ENCODE data around the gene PRKG2. TPM values are rescaled to one million over a fixed set of nuclear protein-coding genes. Genes with fewer than 3 reads are reported as not detected.

The PRKG2 gene
- total RNA-seq, 4 donors from 2014 or later: 8.2 to 16.0 (median 9.0) TPM; not detected in 1

DNA sequence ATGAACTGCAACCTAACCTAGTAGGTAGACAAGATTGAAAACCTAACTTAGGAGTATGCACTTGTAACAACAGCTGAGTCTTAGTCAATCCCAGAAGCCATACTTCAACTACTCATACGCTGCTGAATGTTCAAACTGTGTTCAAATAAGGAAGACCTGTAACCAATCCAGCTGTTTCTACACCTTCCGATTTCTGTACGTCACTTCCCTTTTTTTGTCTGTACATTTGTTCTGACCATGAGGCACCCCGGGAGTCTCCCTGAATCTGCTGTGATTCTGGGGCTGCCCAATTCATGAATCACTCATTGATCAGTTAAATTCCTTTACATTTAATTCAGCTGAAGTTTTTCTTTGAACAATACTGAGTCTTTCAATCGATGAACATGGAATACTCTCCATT, 95.0 kb downstream of the PRKG2 start:
- no peak overlapping the region for H3K4me3 ChIP-seq
- intact Hi-C loops (cut with DNase I; ENCODE audit: low total_unique reads) (no loop called here), in situ Hi-C loops (cut with MboI; ENCODE audit: low pct_ligation_motif_present in 1 of 4, low pct_unique_long_range_greater_than_20kb in 1 of 4, low sequenced_read_pairs in 3 of 4) (no loop called here)
- no peaks in the 10 kb centered on the region for H3K27me3 ChIP-seq
- H3K36me3 ChIP-seq: no peaks in the 10 kb centered on the region
- no peak overlapping the region for H3K27ac ChIP-seq
- 80 to 86% methylated on average over 5 of the region's 5 CpGs for WGBS, 2 donors (ENCODE audit: low coverage in 1 of 2)
- no peaks in the 10 kb centered on the region for H3K9me3 ChIP-seq
- H3K4me1 ChIP-seq: no peaks in the 10 kb centered on the region
- no peak for TF ChIP-seq POLR2A (IDR thresholded peaks at IDR 0.05)
- TF ChIP-seq EP300 (IDR thresholded peaks at IDR 0.05; ENCODE audit: low read depth): no peak
- no peak for TF ChIP-seq POLR2AphosphoS5 (IDR thresholded peaks at IDR 0.05)
- TF ChIP-seq, protein P1, sequence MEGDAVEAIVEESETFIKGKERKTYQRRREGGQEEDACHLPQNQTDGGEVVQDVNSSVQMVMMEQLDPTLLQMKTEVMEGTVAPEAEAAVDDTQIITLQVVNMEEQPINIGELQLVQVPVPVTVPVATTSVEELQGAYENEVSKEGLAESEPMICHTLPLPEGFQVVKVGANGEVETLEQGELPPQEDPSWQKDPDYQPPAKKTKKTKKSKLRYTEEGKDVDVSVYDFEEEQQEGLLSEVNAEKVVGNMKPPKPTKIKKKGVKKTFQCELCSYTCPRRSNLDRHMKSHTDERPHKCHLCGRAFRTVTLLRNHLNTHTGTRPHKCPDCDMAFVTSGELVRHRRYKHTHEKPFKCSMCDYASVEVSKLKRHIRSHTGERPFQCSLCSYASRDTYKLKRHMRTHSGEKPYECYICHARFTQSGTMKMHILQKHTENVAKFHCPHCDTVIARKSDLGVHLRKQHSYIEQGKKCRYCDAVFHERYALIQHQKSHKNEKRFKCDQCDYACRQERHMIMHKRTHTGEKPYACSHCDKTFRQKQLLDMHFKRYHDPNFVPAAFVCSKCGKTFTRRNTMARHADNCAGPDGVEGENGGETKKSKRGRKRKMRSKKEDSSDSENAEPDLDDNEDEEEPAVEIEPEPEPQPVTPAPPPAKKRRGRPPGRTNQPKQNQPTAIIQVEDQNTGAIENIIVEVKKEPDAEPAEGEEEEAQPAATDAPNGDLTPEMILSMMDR (IDR thresholded peaks at IDR 0.05): no peak
- no peak for DNase-seq

DNA sequence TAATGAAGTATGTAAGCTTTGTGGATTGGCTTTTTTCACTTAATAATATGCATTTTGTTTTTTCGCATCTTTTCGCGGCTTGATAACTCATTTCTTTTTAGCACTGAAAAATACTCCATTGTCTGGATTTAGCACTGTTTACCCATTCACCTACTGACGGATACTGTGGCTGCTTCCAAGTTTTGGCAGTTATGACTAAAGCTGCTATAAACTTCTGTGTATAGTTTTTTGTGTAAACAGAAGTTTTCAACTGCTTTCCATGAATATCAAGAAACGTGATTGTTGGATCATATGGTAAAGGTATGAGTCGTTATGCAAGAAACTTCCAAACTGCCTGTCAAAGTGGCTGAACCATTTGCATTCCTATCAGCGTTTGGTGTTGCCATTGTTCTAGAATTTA, 96.9 kb downstream of the PRKG2 start:
- no peaks in the 10 kb centered on the region for H3K36me3 ChIP-seq
- in situ Hi-C loops (cut with MboI; ENCODE audit: low pct_ligation_motif_present in 1 of 4, low pct_unique_long_range_greater_than_20kb in 1 of 4, low sequenced_read_pairs in 3 of 4): no loop called here
- no peaks in the 10 kb centered on the region for H3K4me1 ChIP-seq
- H3K4me3 ChIP-seq: no peak overlapping the region
- no peaks in the 10 kb centered on the region for H3K9me3 ChIP-seq
- TF ChIP-seq POLR2AphosphoS5 (IDR thresholded peaks at IDR 0.05) (no peak), EP300 (IDR thresholded peaks at IDR 0.05; ENCODE audit: low read depth) (no peak), POLR2A (IDR thresholded peaks at IDR 0.05) (no peak)
- TF ChIP-seq, protein P1 (IDR thresholded peaks at IDR 0.05): no peak
- H3K27ac ChIP-seq: no peak overlapping the region
- H3K27me3 ChIP-seq: no peaks in the 10 kb centered on the region
- intact Hi-C loops (cut with DNase I; ENCODE audit: low total_unique reads): no loop called here
- no peak for DNase-seq
- WGBS, 2 donors (ENCODE audit: low coverage in 1 of 2): 46 to 51% methylated on average over 7 of the region's 7 CpGs

DNA sequence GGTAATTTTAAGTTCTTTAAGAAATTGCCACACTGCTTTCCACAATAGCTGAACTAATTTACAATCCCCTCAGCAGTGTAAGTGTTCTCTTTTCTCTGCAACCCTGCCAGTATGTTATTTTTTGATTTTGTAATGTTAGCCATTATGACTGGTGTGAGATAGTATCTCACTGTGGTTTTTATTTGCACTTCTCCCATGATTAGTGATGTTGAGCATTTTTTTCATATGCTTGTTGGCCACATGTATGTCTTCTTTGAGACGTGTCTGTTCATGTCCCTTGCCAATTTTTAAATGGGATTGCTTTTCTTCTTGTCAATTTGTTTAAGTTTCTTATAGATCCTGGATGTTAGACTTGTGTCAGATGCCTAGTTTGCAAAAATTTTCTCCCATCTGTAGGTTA, 98.5 kb downstream of the PRKG2 start:
- 63 to 74% methylated on average over 1 of the region's 1 CpG for WGBS, 2 donors (ENCODE audit: low coverage in 1 of 2)
- H3K9me3 ChIP-seq: no peaks in the 10 kb centered on the region
- no peaks in the 10 kb centered on the region for H3K27me3 ChIP-seq
- no peak overlapping the region for H3K27ac ChIP-seq
- in situ Hi-C loops (cut with MboI; ENCODE audit: low pct_ligation_motif_present in 1 of 4, low pct_unique_long_range_greater_than_20kb in 1 of 4, low sequenced_read_pairs in 3 of 4): no loop called here
- no peaks in the 10 kb centered on the region for H3K36me3 ChIP-seq
- intact Hi-C loops (cut with DNase I; ENCODE audit: low total_unique reads): no loop called here
- DNase-seq: no peak
- TF ChIP-seq EP300 (IDR thresholded peaks at IDR 0.05; ENCODE audit: low read depth) (no peak), POLR2A (IDR thresholded peaks at IDR 0.05) (no peak), POLR2AphosphoS5 (IDR thresholded peaks at IDR 0.05) (no peak)
- TF ChIP-seq, protein P1 (IDR thresholded peaks at IDR 0.05): no peak
- H3K4me3 ChIP-seq: no peak overlapping the region
- H3K4me1 ChIP-seq: no peaks in the 10 kb centered on the region

DNA sequence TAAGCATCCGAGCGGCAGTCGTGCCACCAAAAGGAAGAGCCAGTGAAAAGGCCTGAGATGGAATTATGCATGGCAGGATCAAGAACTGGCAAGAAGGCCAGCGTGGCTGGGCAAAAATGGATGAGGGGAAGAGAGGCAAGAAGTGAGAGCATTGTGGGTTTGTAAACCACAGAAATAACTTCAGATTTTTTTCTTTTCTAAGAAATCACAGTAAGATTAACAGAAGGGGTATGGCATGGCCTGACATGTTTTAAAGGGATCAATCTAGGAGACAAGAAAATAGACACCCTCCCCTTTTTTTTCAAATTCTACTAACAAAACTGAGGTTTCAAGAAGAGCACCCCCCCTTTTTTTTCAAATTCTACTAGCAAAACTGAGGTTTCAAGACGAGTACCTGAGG, 102.0 kb downstream of the PRKG2 start:
- DNase-seq: no peak
- 88 to 93% methylated on average over 5 of the region's 5 CpGs for WGBS, 2 donors (ENCODE audit: low coverage in 1 of 2)
- Histone ChIP-seq H3K9me3 (no peaks in the 10 kb centered on the region), H3K27me3 (no peaks in the 10 kb centered on the region), H3K4me3 (no peak overlapping the region), H3K36me3 (no peaks in the 10 kb centered on the region), H3K4me1 (peaks cover 0 to 14% (median 2%) of the 10 kb centered on the region in 4 donors), H3K27ac (no peak overlapping the region)
- TF ChIP-seq, protein P1 (IDR thresholded peaks at IDR 0.05): no peak
- TF ChIP-seq POLR2A (IDR thresholded peaks at IDR 0.05): no peak
- TF ChIP-seq EP300 (IDR thresholded peaks at IDR 0.05; ENCODE audit: low read depth): no peak
- no peak for TF ChIP-seq POLR2AphosphoS5 (IDR thresholded peaks at IDR 0.05)
- in situ Hi-C loops (cut with MboI; ENCODE audit: low pct_ligation_motif_present in 1 of 4, low pct_unique_long_range_greater_than_20kb in 1 of 4, low sequenced_read_pairs in 3 of 4): no loop called here
- intact Hi-C loops (cut with DNase I; ENCODE audit: low total_unique reads): no loop called here

Measured in transverse colon (tissue), 4 donors.